Measurements from ENCODE around the gene EPHB1. TPM values are rescaled to one million over a fixed set of nuclear protein-coding genes. Genes with fewer than 3 reads are reported as not detected.

Gene EPHB1
- total RNA-seq, 1 experiment from 2014 or later = 2.8 TPM

DNA sequence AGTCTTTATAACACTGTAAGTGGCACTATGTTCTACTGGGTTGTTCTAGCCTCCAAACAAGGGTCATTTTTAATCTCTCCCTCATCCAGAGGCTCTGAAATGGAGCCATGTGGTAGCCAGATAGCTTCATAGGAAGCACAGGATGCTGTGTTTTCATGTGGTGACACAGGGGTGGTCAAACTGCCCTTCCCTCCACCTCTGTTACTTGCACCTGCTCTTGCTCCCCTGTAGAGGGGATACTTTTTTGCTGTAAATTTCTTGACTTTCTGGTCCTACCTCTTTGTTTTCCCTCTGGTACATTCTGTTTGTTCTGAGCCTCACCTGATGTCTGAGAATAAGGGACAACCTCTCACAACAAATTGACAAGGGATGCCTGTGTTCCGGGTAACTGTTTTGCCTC lies 76.8 kb downstream of the EPHB1 start:
- H4K8ac ChIP-seq (replicated peaks; ENCODE audit: insufficient read length, low read depth, low read length) = no peak overlapping the region
- WGBS (ENCODE audit: extremely low coverage, insufficient read length, low lambda C conversion rate) = no CpG with 5 or more reads among the region's 1 CpG
- no peak for DNase-seq
- no peak overlapping the region for H2AK5ac ChIP-seq (ENCODE audit: insufficient read length, low read length)
- H3K14ac ChIP-seq (ENCODE audit: insufficient read depth, low read length) = no peak overlapping the region
- H4K20me1 ChIP-seq (ENCODE audit: control insufficient read depth, insufficient read depth, insufficient read length) = no peaks in the 10 kb centered on the region
- H3K9ac ChIP-seq (ENCODE audit: extremely low read depth, insufficient read length, low read length) = no peak overlapping the region
- no peak overlapping the region for H3K4ac ChIP-seq (ENCODE audit: low read depth, low read length)
- H2BK120ac ChIP-seq (ENCODE audit: low read depth, low read length, poor library complexity, severe bottlenecking) = no peak overlapping the region
- H3T11ph ChIP-seq (ENCODE audit: low read length) = no peak overlapping the region
- no peaks in the 10 kb centered on the region for H3K23me2 ChIP-seq (ENCODE audit: insufficient read length, low read depth, low read length, poor library complexity, severe bottlenecking)
- H3K4me3 Mint-ChIP-seq = no peak overlapping the region
- H3K4me1 ChIP-seq (ENCODE audit: insufficient read depth, low read length) = no peaks in the 10 kb centered on the region
- H3K9me3 Mint-ChIP-seq = no peaks in the 10 kb centered on the region; a peak in 2 of 5 replicates
- peaks cover 5 to 6% of the 10 kb centered on the region in 2 experiments for H3K4me1 Mint-ChIP-seq
- no peak overlapping the region for H2BK12ac ChIP-seq (ENCODE audit: insufficient read length, low read depth, low read length)
- no peak overlapping the region for H3K27ac ChIP-seq (ENCODE audit: insufficient read length, low read depth, low read length)
- H2AFZ ChIP-seq (ENCODE audit: low read length) = no peak overlapping the region
- no peak overlapping the region for H2BK5ac ChIP-seq (ENCODE audit: insufficient read length, low read length)
- H2BK15ac ChIP-seq (ENCODE audit: low read depth, low read length) = no peak overlapping the region
- H3K79me2 ChIP-seq (ENCODE audit: insufficient read depth, low read length) = no peaks in the 10 kb centered on the region
- no peaks in the 10 kb centered on the region for H3K9me3 ChIP-seq (ENCODE audit: control insufficient read depth, low read depth, low read length)
- peaks cover 2% of the 10 kb centered on the region for H3K27me3 Mint-ChIP-seq (ENCODE audit: low read depth)
- no peak overlapping the region for H3K18ac ChIP-seq (ENCODE audit: insufficient read length, low read depth, low read length)
- peak overlapping the region in 1 of 3 experiments; percentile 2; a peak in 1 of 7 replicates for H3K27ac Mint-ChIP-seq
- H3K79me1 ChIP-seq (ENCODE audit: insufficient read depth, low read depth, low read length, poor library complexity, severe bottlenecking) = no peaks in the 10 kb centered on the region
- H3K27me3 ChIP-seq (ENCODE audit: insufficient read depth, low read length) = no peaks in the 10 kb centered on the region
- TF ChIP-seq, protein P1, sequence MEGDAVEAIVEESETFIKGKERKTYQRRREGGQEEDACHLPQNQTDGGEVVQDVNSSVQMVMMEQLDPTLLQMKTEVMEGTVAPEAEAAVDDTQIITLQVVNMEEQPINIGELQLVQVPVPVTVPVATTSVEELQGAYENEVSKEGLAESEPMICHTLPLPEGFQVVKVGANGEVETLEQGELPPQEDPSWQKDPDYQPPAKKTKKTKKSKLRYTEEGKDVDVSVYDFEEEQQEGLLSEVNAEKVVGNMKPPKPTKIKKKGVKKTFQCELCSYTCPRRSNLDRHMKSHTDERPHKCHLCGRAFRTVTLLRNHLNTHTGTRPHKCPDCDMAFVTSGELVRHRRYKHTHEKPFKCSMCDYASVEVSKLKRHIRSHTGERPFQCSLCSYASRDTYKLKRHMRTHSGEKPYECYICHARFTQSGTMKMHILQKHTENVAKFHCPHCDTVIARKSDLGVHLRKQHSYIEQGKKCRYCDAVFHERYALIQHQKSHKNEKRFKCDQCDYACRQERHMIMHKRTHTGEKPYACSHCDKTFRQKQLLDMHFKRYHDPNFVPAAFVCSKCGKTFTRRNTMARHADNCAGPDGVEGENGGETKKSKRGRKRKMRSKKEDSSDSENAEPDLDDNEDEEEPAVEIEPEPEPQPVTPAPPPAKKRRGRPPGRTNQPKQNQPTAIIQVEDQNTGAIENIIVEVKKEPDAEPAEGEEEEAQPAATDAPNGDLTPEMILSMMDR (conservative IDR thresholded peaks at IDR 0.05) = peak; percentile 40
- no peaks in the 10 kb centered on the region; a peak in 2 of 7 replicates for H3K36me3 Mint-ChIP-seq (ENCODE audit: insufficient read depth in 1 of 3, low read depth in 3 of 3)
- H4K5ac ChIP-seq (ENCODE audit: insufficient read length, low read depth, low read length) = no peak overlapping the region
- H4K91ac ChIP-seq (ENCODE audit: insufficient read length, low read depth, low read length) = no peak overlapping the region
- H2BK20ac ChIP-seq (ENCODE audit: low read depth, low read length, poor library complexity, severe bottlenecking) = no peak overlapping the region
- no peak overlapping the region for H3K4me2 ChIP-seq (ENCODE audit: insufficient read depth, insufficient read length, low read length)
- no peak overlapping the region for H3K23ac ChIP-seq (ENCODE audit: insufficient read length, low read depth, low read length)
- no peak overlapping the region for H3K56ac ChIP-seq (ENCODE audit: insufficient read length, low read depth, low read length)

Data from H9 (cell line).